ENCODE data around the gene PIH1D1. TPM values are rescaled to one million over a fixed set of nuclear protein-coding genes. Genes with fewer than 3 reads are reported as not detected.
"Not testable (repeated sequence)": the region's sequence is repeated elsewhere in the genome, so short reads cannot be mapped to it uniquely, and the experiment has no call there.

PIH1D1 gene
- total RNA-seq, 1 donor from 2014 or later = 58.0 TPM

DNA sequence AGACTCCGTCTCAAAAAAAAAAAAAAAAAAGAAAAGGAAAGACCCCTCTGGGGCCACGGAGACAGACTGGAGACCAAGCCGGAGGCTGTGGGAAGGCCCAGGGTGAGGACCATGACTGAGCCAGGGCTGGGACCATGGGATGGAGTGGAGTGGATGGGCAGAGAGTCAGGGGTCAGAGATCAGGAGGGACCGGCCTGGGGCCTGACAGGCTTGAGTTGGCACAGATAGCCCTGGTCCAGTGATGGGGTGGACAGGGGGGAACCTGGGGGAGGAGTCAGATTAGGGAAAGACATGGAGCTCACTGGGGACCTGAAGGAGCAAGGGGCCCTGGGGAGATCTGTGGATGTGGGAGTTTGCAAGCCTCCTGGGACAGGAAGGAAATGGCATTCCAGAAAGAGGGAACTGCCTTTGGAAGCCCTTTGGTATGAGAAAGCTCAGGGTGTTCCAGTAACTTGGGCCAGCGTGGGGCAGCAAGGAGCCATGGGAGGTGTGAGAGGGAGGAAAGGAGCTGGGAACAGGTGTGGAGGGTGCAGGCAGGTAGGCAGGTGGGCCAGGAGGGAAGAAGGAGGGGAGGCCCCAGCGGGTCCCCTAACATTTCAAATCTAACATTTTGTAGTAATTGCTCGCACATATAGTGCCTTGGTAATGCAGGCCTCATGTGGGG, 29.5 kb upstream of the PIH1D1 start:
- no peak for DNase-seq

- DNase-seq = no peak
Observed at GRCh38 chr19:49479975-49480628, 28.5 kb upstream of the PIH1D1 start.

DNA sequence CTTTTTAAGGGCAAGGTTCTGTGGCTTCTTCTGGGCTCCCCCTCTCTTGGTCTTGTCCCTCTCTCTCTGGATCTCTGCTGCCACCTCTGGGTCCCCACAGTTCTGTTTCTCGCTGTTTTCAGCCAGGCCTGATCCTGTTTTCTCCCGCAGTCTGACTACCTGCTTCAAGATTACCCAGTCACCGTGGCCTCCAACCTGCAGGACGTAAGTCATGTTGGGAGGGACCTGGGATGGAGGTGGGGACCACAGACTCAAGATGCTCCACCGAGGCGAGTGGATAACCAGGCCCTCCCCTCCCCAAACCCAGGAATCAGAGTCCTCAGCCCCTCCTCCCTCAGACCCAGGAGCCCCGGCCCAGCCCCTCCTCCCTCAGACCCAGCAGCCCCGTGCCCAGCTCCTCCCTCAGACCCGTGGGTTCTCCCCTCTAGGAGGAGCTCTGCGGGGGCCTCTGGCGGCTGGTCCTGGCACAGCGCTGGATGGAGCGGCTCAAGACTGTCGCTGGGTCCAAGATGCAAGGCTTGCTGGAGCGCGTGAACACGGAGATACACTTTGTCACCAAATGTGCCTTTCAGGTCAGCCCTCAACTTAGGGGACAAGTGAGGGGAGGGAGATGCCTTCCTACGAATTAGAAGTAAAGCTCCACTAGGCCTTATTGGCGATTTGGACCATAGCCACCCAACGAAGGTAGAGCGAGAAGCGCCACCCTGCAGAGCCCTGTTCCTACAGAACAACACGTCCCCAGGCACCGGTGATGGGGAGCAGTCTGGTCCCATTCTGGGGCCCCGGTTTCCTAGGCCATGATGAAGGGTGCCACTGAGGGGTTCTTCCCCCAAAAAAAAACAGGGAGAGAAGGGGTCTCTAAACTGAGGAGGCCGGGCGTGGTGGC, 24.6 kb upstream of the PIH1D1 start:
- DNase-seq = no peak

DNA sequence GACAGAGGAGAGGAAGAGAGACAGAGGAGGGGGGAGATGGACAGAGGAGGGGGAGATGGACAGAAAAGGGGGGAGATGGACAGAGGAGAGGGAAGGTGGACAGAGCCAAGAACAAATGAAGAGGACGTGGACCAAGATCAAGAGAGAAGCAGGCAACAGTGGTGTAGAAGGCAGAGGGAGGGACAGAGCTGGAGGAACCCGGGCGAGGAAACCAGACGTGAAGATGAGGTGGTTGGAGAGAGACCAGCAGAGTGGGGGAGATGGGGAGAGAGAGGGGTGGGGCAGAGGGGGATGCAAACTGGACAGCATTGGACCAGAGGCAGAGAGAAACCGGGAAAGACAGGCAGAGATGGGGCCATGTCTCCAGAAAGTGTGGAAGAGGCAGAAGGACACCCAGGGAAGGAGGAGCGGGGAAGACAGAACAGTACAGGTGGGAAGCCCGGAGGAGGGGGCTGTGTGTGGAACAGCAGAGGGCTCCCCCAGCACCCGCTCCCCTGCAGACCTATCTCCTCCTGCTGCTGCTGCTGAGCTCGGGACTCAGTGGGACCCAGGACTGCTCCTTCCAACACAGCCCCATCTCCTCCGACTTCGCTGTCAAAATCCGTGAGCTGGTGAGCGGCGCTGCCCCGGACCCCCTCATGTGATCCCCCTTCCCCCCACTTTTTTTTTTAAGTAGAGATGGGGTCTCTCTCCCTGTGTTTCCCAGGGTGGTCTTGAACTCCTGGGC, 23.7 kb upstream of the PIH1D1 start:
- DNase-seq = no peak

- DNase-seq = no peak
Observed at GRCh38 chr19:49474542-49474924, 22.9 kb upstream of the PIH1D1 start.

- peak; percentile 11 for DNase-seq
Observed at GRCh38 chr19:49473868-49474541, 22.4 kb upstream of the PIH1D1 start, which contains the start of gene FLT3LG. FLT3LG (plus strand) TSS chr19:49474215; CDS start chr19:49474640, 425 bp downstream.

DNA sequence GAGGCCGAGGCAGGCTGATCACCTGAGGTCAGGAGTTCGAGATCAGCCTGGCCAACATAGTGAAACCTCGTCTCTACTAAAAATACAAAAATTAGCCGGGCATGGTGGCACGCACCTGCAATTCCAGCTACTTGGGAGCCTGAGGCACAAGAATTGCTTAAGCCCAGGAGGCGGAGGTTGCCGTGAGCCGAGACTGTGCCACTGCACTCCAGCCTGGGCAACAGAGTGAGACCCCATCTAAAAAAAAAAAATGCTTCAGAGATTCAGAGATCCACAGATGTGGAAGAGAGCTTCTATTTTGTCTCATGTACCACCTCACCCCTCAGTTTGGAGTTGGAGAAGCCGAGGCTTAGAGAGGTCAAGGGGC, 21.9 kb upstream of the PIH1D1 start:
- not testable (repeated sequence) for DNase-seq

- no peak for DNase-seq
Observed at GRCh38 chr19:49472936-49473335, 21.3 kb upstream of the PIH1D1 start.

DNA sequence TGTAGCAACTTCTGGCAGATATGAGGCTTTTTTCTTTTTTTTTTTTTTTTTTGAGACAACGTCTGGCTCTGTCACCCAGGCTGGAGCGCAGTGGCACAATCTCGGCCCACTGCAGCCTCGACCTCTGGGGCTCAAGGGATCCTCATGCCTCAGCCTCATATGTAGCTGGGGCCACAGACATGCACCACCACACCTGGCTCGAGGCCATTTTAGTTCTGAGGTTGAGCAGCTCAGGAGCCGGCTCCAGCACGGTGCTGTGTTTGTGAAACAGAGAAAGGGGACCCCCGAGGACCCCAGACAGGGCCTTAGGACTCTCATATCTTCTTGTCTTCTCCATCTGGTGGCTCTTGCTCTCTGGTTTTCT, 19.0 kb upstream of the PIH1D1 start:
- DNase-seq = no peak

- DNase-seq = no peak
Observed at GRCh38 chr19:49469828-49470614, 18.4 kb upstream of the PIH1D1 start.

DNA sequence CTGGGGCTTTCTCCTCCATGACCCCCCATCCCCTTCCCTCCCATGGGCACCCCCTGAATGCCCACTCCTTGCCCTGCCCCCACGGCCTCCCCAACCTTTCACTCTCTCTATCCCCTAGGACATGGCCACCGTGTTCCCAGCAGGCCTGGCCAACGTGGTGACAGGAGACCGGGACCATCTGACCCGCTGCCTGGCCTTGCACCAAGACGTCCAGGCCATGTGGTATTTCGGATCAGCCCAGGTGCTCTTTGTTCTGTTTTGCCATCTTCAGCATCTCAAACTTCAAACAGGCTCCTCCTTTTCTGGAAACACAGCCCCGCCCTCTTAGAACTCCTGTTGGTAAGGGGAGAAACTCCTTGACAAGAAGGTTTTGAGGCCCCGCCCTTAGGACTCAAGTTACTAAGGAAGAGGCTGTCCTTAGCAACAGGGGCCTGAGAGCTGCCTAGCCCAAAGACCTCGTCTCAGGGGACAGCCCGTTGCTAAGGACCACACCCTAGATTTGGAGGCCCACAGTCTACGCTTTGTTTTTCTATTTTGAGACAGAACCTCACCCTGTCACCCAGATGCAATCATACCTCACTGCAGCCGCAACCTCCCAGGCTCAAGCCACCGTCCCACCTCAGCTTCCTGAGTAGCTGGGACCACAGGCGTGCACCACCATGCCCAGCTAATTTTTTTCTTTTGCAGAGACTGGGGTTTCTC, 17.3 kb upstream of the PIH1D1 start:
- no peak for DNase-seq

GRCh38 chr19:49468199-49468598, 16.6 kb upstream of the PIH1D1 start:
- no peak for DNase-seq

DNA sequence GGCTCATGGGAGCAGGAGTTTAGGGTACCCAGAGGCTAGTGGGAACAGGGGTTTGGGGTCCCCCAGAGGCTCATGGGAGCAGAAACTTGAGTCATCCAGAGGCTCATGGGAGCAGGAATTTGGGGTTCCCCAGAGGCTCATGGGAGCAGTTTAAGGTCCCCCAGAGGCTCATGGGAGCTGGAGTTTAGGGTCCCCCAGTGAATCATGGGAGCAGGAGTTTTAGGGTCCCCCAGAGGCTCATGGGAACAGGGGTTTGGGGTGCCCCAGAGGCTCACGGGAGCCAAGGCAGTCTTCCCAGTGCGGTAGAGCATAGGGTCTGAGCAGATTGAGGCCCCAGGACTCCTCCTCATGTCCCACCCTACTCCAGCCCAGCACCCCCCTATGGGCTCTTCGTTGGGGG, 13.8 kb upstream of the PIH1D1 start:
- no peak for DNase-seq

DNA sequence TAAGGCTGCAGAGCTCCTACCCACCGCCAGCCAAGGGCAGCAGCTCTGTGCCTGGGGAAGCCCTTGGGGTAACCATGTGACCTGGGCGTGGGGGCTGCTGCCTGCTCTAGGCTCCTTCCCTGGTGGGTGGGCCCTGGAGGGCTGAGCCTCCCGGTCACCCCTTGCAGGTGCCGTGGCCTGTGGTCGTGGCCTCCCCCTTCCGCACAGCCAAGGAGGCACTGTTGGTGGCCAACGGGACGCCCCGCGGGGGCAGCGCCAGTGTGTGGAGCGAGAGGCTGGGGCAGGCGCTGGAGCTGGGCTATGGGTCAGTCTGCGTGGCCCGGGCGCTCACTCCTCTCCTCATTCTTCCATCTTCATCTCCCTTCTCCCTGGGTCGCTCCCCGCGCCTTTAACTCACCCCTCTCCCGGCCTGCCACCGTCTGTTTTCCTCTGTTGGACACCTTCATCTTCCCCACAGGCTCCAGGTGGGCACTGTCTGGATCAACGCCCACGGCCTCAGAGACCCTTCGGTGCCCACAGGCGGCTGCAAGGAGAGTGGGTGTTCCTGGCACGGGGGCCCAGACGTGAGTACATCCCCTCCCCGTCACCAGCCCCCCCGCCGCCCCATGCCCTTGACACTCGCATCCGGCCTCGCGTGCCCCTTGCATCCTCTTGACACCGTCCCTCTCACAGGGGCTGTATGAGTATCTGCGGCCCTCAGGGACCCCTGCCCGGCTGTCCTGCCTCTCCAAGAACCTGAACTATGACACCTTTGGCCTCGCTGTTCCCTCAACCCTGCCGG, 12.5 kb upstream of the PIH1D1 start:
- no peak for DNase-seq

DNA sequence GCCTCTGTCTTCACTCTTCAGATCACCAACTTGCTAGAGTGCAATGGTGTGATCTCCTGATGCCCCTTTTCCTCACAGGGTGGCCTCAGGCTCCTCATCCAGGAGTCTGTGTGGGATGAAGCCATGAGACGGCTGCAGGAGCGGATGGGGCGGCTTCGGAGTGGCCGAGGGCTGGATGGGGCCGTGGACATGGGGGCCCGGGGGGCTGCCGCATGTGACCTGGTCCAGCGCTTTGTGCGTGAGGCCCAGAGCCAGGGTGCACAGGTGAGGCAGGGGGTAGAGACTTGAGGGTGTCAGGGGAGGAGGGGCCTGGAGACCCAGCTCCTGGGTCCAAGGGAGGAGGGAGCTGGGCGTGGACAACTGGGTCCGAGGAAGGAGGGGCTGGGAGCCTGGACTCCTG, 10.9 kb upstream of the PIH1D1 start:
- DNase-seq = no peak

- no peak for DNase-seq
Observed at GRCh38 chr19:49461656-49462055, 10.0 kb upstream of the PIH1D1 start.

DNA sequence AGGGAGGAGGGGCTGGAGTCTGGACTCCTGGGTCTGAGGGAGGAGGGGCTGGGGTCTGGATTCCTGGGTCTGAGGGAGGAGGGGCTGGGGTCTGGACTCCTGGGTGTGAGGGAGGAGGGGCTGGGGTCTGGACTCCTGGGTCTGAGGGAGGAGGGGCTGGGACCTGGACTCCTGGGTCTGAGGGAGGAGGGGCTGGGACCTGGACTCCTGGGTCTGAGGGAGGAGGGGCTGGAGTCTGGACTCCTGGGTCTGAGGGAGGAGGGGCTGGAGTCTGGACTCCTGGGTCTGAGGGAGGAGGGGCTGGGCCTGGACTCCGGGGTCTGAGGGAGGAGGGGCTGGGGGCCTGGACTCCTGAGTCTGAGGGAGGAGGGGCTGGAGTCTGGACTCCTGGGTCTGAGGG, 9.5 kb upstream of the PIH1D1 start:
- DNase-seq = not testable (repeated sequence)

- DNase-seq = no peak
Observed at GRCh38 chr19:49459388-49459787, 7.8 kb upstream of the PIH1D1 start.

- DNase-seq = no peak
Observed at GRCh38 chr19:49458567-49458903, 6.9 kb upstream of the PIH1D1 start.

- DNase-seq = no peak
Observed at GRCh38 chr19:49456326-49456725, 4.7 kb upstream of the PIH1D1 start.
